ACHN (cell line): ENCODE measurements around the gene NODAL.

Source experiments
- DNase-seq: peaks from one replicate; pipeline ENCODE4 v3.0.0-alpha.2; 2015
- in situ Hi-C: cut with HindIII; loops from 2 replicates; pipeline ENCODE4 v1.10.0; 2017; ENCODE audit warnings: low sequenced_read_pairs, low pct_ligation_motif_present, low pct_unique_long_range_greater_than_20kb

The NODAL gene

GRCh38 chr10:70466951-70467350 lies 25.5 kb upstream of the NODAL start:
- DNase-seq: no peak
- in situ Hi-C loops: no loop called here

DNA sequence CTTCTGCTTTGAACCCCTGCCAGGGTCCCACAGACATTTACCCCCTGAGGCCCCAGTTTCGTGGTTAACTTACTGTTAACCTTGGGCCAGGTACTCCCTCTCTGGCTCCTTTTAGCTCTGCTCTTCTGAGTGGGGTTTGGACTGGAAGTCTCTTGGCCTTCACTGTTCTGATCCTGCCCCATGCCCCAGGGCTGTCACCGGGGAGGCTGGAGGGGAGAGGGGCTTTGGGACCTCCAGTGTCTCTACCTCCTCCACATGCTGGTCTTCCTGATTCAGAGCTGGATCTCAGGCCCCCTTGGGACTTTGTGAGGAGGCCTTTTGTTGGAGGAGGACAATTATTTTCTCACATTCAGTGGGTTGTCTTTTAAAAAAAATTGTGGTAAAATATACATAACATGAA lies 24.4 kb upstream of the NODAL start:
- in situ Hi-C loops: no loop called here
- DNase-seq: no peak

GRCh38 chr10:70465278-70465677 lies 23.8 kb upstream of the NODAL start:
- in situ Hi-C loops: no loop called here
- DNase-seq: no peak

DNA sequence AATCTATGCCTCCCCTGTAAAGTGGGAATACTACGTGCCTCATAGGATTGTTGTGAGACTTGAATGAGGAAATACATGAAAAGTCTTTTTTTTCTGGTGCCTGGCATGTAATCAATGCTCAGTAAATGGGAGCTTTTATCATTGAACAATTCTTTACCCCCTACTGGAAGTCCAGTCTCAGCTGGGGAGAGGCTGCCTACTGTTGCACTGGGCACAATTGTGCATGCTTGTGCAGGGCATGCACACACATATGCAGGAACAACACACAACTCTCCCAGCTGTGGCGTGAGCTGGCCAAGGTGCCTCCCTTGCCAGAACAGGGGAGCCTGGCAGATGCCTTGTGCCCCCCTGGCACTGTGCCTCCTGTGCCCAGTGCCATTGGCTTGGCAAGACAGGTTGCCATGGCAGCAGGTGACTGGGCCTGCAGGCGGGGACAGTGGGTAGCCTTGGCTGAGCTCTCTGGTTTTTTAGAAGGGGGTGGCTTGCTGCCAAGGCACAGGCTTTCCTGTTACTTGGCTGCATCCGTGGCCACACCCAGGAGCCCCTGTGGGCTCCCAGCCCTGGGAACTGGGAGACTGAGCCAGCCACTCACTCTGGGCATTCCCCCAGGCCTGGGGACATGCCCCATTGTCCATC lies 21.0 kb upstream of the NODAL start:
- in situ Hi-C loops: no loop called here
- peak; percentile 30 for DNase-seq

DNA sequence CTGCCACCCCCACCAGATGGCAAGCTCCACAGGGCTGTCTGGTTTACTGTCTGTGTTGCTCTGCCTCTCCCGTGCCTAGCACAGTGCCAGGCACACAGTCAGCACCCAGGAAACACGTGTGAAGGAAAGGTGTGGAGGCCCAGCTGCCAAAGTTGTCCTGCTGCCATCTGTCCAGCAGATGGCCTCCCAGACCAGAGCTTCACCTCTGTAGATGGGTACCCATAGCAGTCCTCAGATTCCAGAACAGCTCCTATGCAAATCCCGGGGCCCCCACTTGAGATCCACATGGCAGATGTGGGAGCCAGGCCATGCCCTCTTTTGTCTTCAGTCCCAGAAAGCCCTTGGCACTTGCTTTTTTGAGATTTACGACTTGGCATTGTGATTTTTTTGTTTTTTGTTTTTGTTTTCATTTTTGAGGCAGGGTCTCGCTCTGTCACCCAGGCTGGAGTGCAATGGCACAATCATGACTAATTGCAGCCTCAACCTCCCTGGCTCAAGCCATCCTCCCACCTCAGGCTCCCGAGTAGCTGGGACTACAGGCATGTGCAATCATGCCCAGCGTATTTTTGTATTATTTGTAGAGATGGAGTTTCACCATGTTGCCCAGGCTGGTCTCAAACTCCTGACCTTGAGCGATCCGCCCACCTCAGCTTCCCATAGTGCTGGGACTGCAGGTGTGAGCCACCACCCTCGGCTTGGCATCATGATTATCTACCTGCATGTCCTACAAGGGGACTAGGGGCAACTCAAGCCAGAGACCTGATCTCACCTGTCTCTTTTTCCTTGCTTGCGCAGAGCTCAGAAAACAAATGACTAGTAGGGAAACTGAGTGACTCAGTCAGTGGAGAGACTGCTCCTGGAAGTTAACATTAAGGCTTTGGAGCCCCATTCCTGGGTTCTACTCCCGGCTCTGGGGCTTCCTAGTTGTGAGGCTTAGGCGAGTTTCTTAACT lies 20.2 kb upstream of the NODAL start:
- in situ Hi-C loops: no loop called here
- DNase-seq: peak; percentile 61

GRCh38 chr10:70459774-70460490 lies 18.5 kb upstream of the NODAL start:
- in situ Hi-C loops: no loop called here
- DNase-seq: no peak

DNA sequence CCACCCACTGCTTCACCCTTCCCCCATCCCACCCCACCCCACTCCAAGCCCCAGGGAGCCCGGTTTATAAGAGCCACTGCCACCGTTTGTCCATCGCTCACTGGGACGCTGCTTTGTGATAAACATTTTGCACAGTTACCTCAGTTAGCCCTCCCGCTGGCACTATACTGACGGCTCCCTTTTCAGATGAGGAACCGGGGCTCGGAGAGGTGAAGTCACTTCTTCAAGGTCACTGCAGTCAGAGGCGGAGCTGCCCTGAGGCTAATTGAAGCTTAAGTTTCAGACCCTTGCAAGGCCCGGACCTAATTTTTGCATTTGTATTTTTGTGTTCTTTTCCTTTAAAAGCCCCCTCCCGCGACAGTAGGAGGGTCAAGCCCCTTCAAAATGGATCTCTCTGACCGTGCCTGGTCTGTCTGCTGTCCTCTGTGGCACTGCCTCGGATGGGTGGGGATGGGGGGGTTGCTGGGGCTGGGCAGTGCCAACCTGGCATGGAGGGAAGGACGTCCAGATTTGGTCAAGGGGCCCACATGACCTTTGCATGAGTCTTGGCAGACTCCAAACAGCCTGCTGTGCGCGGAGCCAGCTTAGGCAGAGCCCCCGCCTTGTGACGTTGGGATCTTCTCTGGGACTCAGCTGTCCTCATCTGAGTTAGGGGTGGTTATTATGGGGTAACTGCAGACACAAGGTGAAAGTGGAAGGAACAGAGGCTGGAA lies 17.7 kb upstream of the NODAL start:
- in situ Hi-C loops: no loop called here
- DNase-seq: no peak

- in situ Hi-C loops: no loop called here
- DNase-seq: peak; percentile 75
These were observed 17.0 kb upstream of the NODAL start for GRCh38 chr10:70458329-70459060.

DNA sequence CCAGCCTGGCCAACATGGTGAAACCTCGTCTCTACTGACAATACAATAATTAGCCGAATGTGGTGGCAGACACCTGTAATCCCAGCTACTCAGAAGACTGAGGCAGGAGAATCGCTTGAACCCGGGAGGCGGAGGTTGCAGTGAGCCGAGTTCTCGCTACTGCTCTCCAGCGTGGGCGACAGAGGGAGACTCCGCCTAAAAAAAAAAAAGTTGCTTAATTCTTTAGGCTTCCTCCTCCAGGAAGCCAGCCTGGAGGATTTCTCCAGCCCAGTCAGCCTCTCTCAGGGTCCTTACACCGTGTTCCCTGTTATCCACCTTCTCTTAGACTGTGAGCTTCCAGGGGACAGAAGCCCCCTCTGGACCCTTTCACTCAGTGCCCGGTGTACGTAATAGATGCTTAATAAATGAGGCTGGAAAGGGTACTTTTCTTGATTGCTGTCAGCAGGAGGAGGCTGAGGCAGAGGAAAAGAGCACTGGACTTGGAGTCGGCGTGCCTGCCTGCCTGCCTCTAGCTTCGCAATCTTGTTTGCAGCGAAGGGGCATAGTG lies 16.4 kb upstream of the NODAL start:
- DNase-seq: no peak
- in situ Hi-C loops: no loop called here

DNA sequence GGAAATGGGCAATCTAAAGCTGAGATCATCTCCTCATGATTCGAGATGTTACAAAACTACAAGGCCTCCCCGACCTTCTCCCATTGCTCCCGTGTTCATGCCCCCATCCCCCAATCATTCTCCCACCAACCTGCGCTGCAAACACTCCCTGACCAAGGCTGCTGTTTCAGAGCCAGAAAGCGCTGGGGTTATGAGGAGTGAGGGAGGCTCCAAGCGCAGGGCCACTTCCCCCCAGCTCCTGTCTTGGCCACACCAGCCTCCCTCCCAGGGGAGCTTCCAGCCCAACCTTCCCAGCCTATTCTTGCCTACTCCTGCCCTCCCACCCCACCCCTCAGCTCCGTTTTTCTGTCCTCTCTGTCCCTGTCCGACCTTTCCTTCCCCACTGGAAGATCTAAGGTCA lies 14.7 kb upstream of the NODAL start:
- DNase-seq: no peak
- in situ Hi-C loops: no loop called here

DNA sequence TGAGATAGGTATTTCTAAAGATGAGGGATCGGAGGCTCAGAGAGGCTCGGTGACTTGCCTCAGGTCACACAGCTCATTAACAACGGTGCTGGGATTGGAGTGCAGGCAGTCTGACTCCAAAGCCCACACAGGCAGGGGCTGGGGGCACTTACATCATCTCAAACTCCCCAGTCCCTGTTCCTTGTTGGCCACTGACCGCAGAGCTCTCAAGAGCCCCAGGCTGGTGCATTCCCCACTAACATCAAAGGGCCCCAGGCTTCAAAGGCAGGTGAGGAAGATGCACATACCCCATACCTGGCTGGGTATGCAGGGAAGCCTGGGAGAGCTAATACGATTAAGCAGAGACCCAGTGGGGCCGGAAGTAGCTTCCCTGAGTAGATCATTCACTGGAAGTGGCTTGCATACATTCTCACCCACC lies 13.7 kb upstream of the NODAL start:
- DNase-seq: no peak
- in situ Hi-C loops: no loop called here

GRCh38 chr10:70448236-70448635 lies 6.8 kb upstream of the NODAL start:
- DNase-seq: no peak
- in situ Hi-C loops: no loop called here

- DNase-seq: no peak
- in situ Hi-C loops: no loop called here
These were observed 4.5 kb upstream of the NODAL start for GRCh38 chr10:70445718-70446657.

- in situ Hi-C loops: no loop called here
- DNase-seq: no peak
These were observed 3.3 kb upstream of the NODAL start for GRCh38 chr10:70444744-70445143.

- in situ Hi-C loops: no loop called here
- no peak for DNase-seq
These were observed 979 bp upstream of the NODAL start for GRCh38 chr10:70442332-70442988.

- DNase-seq: no peak
- in situ Hi-C loops: no loop called here
These were observed 421 bp upstream of the NODAL start for GRCh38 chr10:70441895-70442309.
